HEK293 (cell line): ENCODE measurements around the gene KIAA1958.

Experiments
- CTCF ChIA-PET: fragments of 350-600 bp; formaldehyde crosslinking; extraction: SDS; loops from one replicate; lab custom pipeline; 2021; ENCODE audit warnings: antibody characterized with exemption; lab: Yijun Ruan, JAX
- POLR2A ChIA-PET: fragments of 300-600 bp; formaldehyde crosslinking; extraction: SDS; loops from one replicate; lab custom pipeline; 2020; ENCODE audit warnings: antibody characterized with exemption, inconsistent platforms; lab: Yijun Ruan, JAX
- H3K27ac ChIP-seq: fragments of 200-500 bp; sonication (Bioruptor generic); 2 replicates; pipeline ENCODE4 v1.5.1; 2014; ENCODE audit warnings: low read depth, low read length, control low read depth, inconsistent platforms; ENCODE audit errors: extremely low read depth
- H3K36me3 ChIP-seq, 2 experiments: fragments of 200-500 bp in 1 of 2; sonication (Bioruptor generic) in 1 of 2; 1 replicate in 1 of 2; 2 replicates in 1 of 2; pipeline ENCODE4 v1.5.1; 2014 to 2017; ENCODE audit warnings: inconsistent platforms in 2 of 2, low read length in 2 of 2; ENCODE audit not compliant: control insufficient read depth in 2 of 2, insufficient read depth in 1 of 2
- H3K4me1 ChIP-seq: fragments of 200-500 bp; sonication (Bioruptor generic); 2 replicates; pipeline ENCODE4 v1.5.1; 2014; ENCODE audit warnings: mild to moderate bottlenecking, low read length, inconsistent platforms; ENCODE audit not compliant: control insufficient read depth, insufficient read depth
- H3K4me3 ChIP-seq: 2 replicates; pipeline ENCODE4 v1.5.1; 2011; ENCODE audit warnings: low read depth, mild to moderate bottlenecking, control low read depth, low read length, moderate library complexity
- H3K9me3 ChIP-seq: fragments of 200-500 bp; sonication (Bioruptor generic); 2 replicates; pipeline ENCODE4 v1.5.1; 2014; ENCODE audit warnings: low read depth, low read length, inconsistent platforms; ENCODE audit not compliant: control insufficient read depth, insufficient read depth
- AEBP2 ChIP-seq: fragments of 450-650 bp; formaldehyde crosslinking; IDR thresholded peaks from 2 replicates; pipeline ENCODE4 v1.5.1; 2016; ENCODE audit warnings: missing biosample characterization, missing genetic modification characterization, borderline replicate concordance
- EGR2 ChIP-seq: fragments of 450-650 bp; formaldehyde crosslinking; IDR thresholded peaks from 2 replicates; pipeline ENCODE4 v1.5.1; 2016; ENCODE audit warnings: low read depth, missing biosample characterization, missing genetic modification characterization
- KLF9 ChIP-seq: fragments of 450-650 bp; formaldehyde crosslinking; IDR thresholded peaks from 2 replicates; pipeline ENCODE4 v1.5.1; 2016; ENCODE audit warnings: missing biosample characterization, missing genetic modification characterization, low read depth
- PRDM6 ChIP-seq: fragments of 450-650 bp; formaldehyde crosslinking; IDR thresholded peaks from 2 replicates; pipeline ENCODE4 v1.5.1; 2017; ENCODE audit warnings: missing biosample characterization, missing genetic modification characterization
- REST ChIP-seq: fragments of 450-650 bp; formaldehyde crosslinking; IDR thresholded peaks from 2 replicates; pipeline ENCODE4 v1.5.1; 2016; ENCODE audit warnings: missing biosample characterization, missing genetic modification characterization
- SP7 ChIP-seq: fragments of 450-650 bp; formaldehyde crosslinking; IDR thresholded peaks from 2 replicates; pipeline ENCODE4 v1.5.1; 2016; ENCODE audit warnings: missing biosample characterization, missing genetic modification characterization
- ZNF529 ChIP-seq: fragments of 450-650 bp; formaldehyde crosslinking; IDR thresholded peaks from 2 replicates; pipeline ENCODE4 v1.5.1; 2017; ENCODE audit warnings: missing genetic modification characterization, missing biosample characterization; ENCODE audit not compliant: insufficient replicate concordance
- ZNF558 ChIP-seq: fragments of 450-650 bp; formaldehyde crosslinking; IDR thresholded peaks from 2 replicates; pipeline ENCODE4 v1.5.1; 2016; ENCODE audit warnings: missing biosample characterization, missing genetic modification characterization
- ZNF571 ChIP-seq: fragments of 450-650 bp; formaldehyde crosslinking; IDR thresholded peaks from 2 replicates; pipeline ENCODE4 v1.5.0; 2017; ENCODE audit warnings: missing biosample characterization, missing genetic modification characterization
- ZNF654 ChIP-seq: fragments of 450-650 bp; formaldehyde crosslinking; IDR thresholded peaks from 2 replicates; pipeline ENCODE4 v1.5.1; 2016; ENCODE audit warnings: low read depth, missing biosample characterization, missing genetic modification characterization
- ZNF701 ChIP-seq: fragments of 450-650 bp; formaldehyde crosslinking; IDR thresholded peaks from 2 replicates; pipeline ENCODE4 v1.5.1; 2016; ENCODE audit warnings: missing biosample characterization, missing genetic modification characterization
- ZNF76 ChIP-seq: fragments of 450-650 bp; formaldehyde crosslinking; IDR thresholded peaks from 2 replicates; pipeline ENCODE4; 2016; ENCODE audit warnings: low read depth, missing biosample characterization, missing genetic modification characterization, borderline replicate concordance

The KIAA1958 gene

GRCh38 chr9:112705768-112706427 lies 219.3 kb downstream of the KIAA1958 start:
- CTCF ChIA-PET, result interaction anchor here (0.6 to 1.9 kb wide), 5 partner anchors 81 to 607 kb away, joined by 3 to 10 read pairs (median 4); no protein-coding TSS in a partner anchor
- H3K36me3 ChIP-seq, result peaks cover 0 to 6% of the 10 kb centered on the region in 2 experiments; a peak in 1 of 3 replicates
- no peak for TF ChIP-seq REST (tag by site-specific recombination)
- TF ChIP-seq EGR2 (tag by site-specific recombination), result no peak
- TF ChIP-seq PRDM6 (tag by site-specific recombination), result no peak
- TF ChIP-seq ZNF654, result peak; percentile 28
- TF ChIP-seq ZNF76 (tag by site-specific recombination), result no peak
- TF ChIP-seq KLF9 (tag by site-specific recombination), result no peak
- TF ChIP-seq SP7 (tag by site-specific recombination), result no peak
- TF ChIP-seq ZNF701, result no peak
- H3K4me1 ChIP-seq, result no peaks in the 10 kb centered on the region
- no peaks in the 10 kb centered on the region for H3K9me3 ChIP-seq
- H3K27ac ChIP-seq, result no peak overlapping the region
- POLR2A ChIA-PET, result no interaction called here
- no peak overlapping the region for H3K4me3 ChIP-seq

- Histone ChIP-seq H3K4me3 (no peak overlapping the region), H3K4me1 (no peaks in the 10 kb centered on the region)
- CTCF ChIA-PET, result interaction anchor here (0.6 to 1.0 kb wide), 8 partner anchors 29 to 341 kb away, joined by 3 to 5 read pairs (median 3); no protein-coding TSS in a partner anchor
- TF ChIP-seq ZNF529 (tag by site-specific recombination) (no peak), ZNF654 (peak; percentile 40)
- TF ChIP-seq, all 188 proteins: peak for 1
- POLR2A ChIA-PET, result interaction anchor here (1.2 kb wide), 1 partner anchor 332 kb away, joined by 4 read pairs; the partner anchor contains the start of gene HSDL2
- peaks cover 0 to 15% of the 10 kb centered on the region in 2 experiments; a peak in 2 of 3 replicates for H3K36me3 ChIP-seq
- no peak overlapping the region for H3K27ac ChIP-seq
- H3K9me3 ChIP-seq, result no peaks in the 10 kb centered on the region
Observed at GRCh38 chr9:112711050-112711689, 224.5 kb downstream of the KIAA1958 start.

GRCh38 chr9:112712678-112713077 lies 226.1 kb downstream of the KIAA1958 start:
- no peaks in the 10 kb centered on the region for H3K9me3 ChIP-seq
- no peak overlapping the region for H3K27ac ChIP-seq
- peaks cover 0 to 15% of the 10 kb centered on the region in 2 experiments; a peak in 2 of 3 replicates for H3K36me3 ChIP-seq
- TF ChIP-seq ZNF558 (tag by site-specific recombination), result peak; percentile 100
- TF ChIP-seq ZNF571 (tag by site-specific recombination), result no peak
- TF ChIP-seq AEBP2 (tag by site-specific recombination), result no peak
- no peak overlapping the region for H3K4me3 ChIP-seq
- POLR2A ChIA-PET, result no interaction called here
- no peaks in the 10 kb centered on the region for H3K4me1 ChIP-seq
- CTCF ChIA-PET, result interaction anchor here (0.5 to 1.1 kb wide), 5 partner anchors 46 to 269 kb away, joined by 3 to 5 read pairs (median 4); no protein-coding TSS in a partner anchor
